HepG2 (cell line): Measurements from ENCODE around the gene TJP1. TPM values are rescaled to one million over a fixed set of nuclear protein-coding genes. Genes with fewer than 3 reads are reported as not detected.
A peak's percentile ranks its signal among the peaks of the same experiment; 100 is the strongest.

Experiments used
- BHLHE40 ChIP-seq: IDR thresholded peaks from 2 replicates; pipeline ENCODE4 v1.6.1; 2011; ENCODE audit warnings: low read length, improper control_type of control experiment
- BRF2 ChIP-seq: sonication (generic); formaldehyde crosslinking; IDR thresholded peaks from 2 replicates; pipeline ENCODE4 v1.8.1; 2022; ENCODE audit warnings: mild to moderate bottlenecking, missing genetic modification reagents
- E2F2 ChIP-seq: sonication (generic); formaldehyde crosslinking; IDR thresholded peaks from 2 replicates; pipeline ENCODE4 v1.4.0; 2020; ENCODE audit warnings: missing genetic modification reagents, borderline replicate concordance
- FOXP4 ChIP-seq: sonication (generic); formaldehyde crosslinking; IDR thresholded peaks from 2 replicates; pipeline ENCODE4 v1.4.0; 2020; ENCODE audit warnings: missing genetic modification reagents
- KAT7 ChIP-seq: IDR thresholded peaks from 2 replicates; pipeline ENCODE4 v1.6.1; 2018; ENCODE audit warnings: borderline replicate concordance, missing compliant biosample characterization
- PBX3 ChIP-seq: sonication (generic); formaldehyde crosslinking; IDR thresholded peaks from 2 replicates; pipeline ENCODE4 v1.8.1; 2023; ENCODE audit warnings: missing genetic modification reagents, inconsistent platforms, borderline replicate concordance
- SNAPC2 ChIP-seq: sonication (generic); formaldehyde crosslinking; IDR thresholded peaks from 2 replicates; pipeline ENCODE4 v1.8.1; 2022; ENCODE audit warnings: mild to moderate bottlenecking, missing genetic modification reagents
- ZNF337 ChIP-seq: sonication (generic); formaldehyde crosslinking; IDR thresholded peaks from 2 replicates; pipeline ENCODE4 v1.5.1; 2020; ENCODE audit warnings: missing genetic modification reagents, low read depth, mild to moderate bottlenecking, borderline replicate concordance
- ZSCAN21 ChIP-seq: sonication (generic); formaldehyde crosslinking; IDR thresholded peaks from 2 replicates; pipeline ENCODE4 v1.8.0; 2022; ENCODE audit warnings: mild to moderate bottlenecking, missing genetic modification reagents, moderate library complexity, borderline replicate concordance
- polyA plus RNA-seq, 8 experiments: library from polyadenylated mRNA; depleted of rRNA in 3 of 8; stranded (reverse) in 7 of 8; unstranded in 1 of 8; fragments of >200 nt; fragmentation: Illumina TruSeq in 4 of 8; extraction: Trizol in 4 of 8; gene quantifications; 2 replicates each; pipeline versions ENCODE4 v1.2.1 to v1.2.3, GENCODE V29; 2011 to 2016; ENCODE audit warnings: low read depth in 4 of 8, missing spikeins in 1 of 8, mixed read lengths in 1 of 8; ENCODE audit not compliant: insufficient read depth in 1 of 8
- total RNA-seq, 5 experiments: library from RNA; depleted of rRNA; stranded (reverse); fragments of >200 nt; fragmentation: Illumina TruSeq; extraction: Trizol; gene quantifications; 2 replicates each; pipeline ENCODE4 v1.2.3, GENCODE V29; 2016; ENCODE audit warnings: low read depth in 1 of 5
- TF ChIP-seq, protein P1 (sequence below), 2 experiments: fragments of 450-650 bp in 1 of 2; sonication (generic) in 1 of 2; formaldehyde crosslinking in 1 of 2; IDR thresholded peaks; 2 replicates each; pipeline versions ENCODE4 v1.6.1 to v1.8.0; 2016 to 2022; ENCODE audit warnings: antibody characterized with exemption in 1 of 2, mild to moderate bottlenecking in 1 of 2, missing genetic modification reagents in 1 of 2

Gene TJP1
- total and polyA plus RNA-seq, 2 of the 13 experiments (the other 11 are each of a cell fraction or from before 2014, with no cell fraction given): 25.9 to 27.1 TPM

- TF ChIP-seq FOXP4 (CRISPR knock-in tag) (peak; percentile 79), KAT7 (no peak), BHLHE40 (peak; percentile 86), PBX3 (no peak), E2F2 (CRISPR knock-in tag) (no peak), BRF2 (peak; percentile 74; the same call in 1 of the 2 replicates), SNAPC2 (0 out of 2 replicates have a peak, but pooled peaks have one; percentile 49), ZSCAN21 (CRISPR knock-in tag) (peak; percentile 24; the same call in 1 of the 2 replicates), ZNF337 (CRISPR knock-in tag) (0 out of 2 replicates have a peak, but pooled peaks have one; percentile 57)
- TF ChIP-seq, protein P1, sequence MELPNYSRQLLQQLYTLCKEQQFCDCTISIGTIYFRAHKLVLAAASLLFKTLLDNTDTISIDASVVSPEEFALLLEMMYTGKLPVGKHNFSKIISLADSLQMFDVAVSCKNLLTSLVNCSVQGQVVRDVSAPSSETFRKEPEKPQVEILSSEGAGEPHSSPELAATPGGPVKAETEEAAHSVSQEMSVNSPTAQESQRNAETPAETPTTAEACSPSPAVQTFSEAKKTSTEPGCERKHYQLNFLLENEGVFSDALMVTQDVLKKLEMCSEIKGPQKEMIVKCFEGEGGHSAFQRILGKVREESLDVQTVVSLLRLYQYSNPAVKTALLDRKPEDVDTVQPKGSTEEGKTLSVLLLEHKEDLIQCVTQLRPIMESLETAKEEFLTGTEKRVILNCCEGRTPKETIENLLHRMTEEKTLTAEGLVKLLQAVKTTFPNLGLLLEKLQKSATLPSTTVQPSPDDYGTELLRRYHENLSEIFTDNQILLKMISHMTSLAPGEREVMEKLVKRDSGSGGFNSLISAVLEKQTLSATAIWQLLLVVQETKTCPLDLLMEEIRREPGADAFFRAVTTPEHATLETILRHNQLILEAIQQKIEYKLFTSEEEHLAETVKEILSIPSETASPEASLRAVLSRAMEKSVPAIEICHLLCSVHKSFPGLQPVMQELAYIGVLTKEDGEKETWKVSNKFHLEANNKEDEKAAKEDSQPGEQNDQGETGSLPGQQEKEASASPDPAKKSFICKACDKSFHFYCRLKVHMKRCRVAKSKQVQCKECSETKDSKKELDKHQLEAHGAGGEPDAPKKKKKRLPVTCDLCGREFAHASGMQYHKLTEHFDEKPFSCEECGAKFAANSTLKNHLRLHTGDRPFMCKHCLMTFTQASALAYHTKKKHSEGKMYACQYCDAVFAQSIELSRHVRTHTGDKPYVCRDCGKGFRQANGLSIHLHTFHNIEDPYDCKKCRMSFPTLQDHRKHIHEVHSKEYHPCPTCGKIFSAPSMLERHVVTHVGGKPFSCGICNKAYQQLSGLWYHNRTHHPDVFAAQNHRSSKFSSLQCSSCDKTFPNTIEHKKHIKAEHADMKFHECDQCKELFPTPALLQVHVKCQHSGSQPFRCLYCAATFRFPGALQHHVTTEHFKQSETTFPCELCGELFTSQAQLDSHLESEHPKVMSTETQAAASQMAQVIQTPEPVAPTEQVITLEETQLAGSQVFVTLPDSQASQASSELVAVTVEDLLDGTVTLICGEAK (IDR thresholded peaks at IDR 0.05): no peak
- TF ChIP-seq, protein P1 (CRISPR knock-in tag; IDR thresholded peaks at IDR 0.05): peak; percentile 56
Measured at GRCh38 chr15:29822684-29823459, 604 bp upstream of the TJP1 start (continued).
